HepG2 (cell line): ENCODE data around the gene KRTAP9-4. TPM values are rescaled to one million over a fixed set of nuclear protein-coding genes. Genes with fewer than 3 reads are reported as not detected.

Source experiments
- ATAC-seq: fragments of 200-7000 bp; cut with Tn5 transposase; 3 replicates; pipeline ENCODE4 v1.9.1; 2020; ENCODE audit warnings: mild to moderate bottlenecking, moderate library complexity
- BruUV-seq: library from RNA; stranded (reverse); fragments of 400-500 nt; replicated peaks from 2 replicates; lab custom pipeline; 2021; lab: Mats Ljungman, UMichigan
- CTCF ChIA-PET: fragments of 300-600 bp; formaldehyde crosslinking; extraction: SDS; loops from one replicate; lab custom pipeline; 2021; ENCODE audit warnings: low total read pairs, inconsistent platforms, low intra/inter-chr PET ratio; lab: Yijun Ruan, JAX
- POLR2A ChIA-PET: fragments of 350-600 bp; sonication (Branson Sonifier 250); formaldehyde crosslinking; loops from one replicate; lab custom pipeline; 2020; ENCODE audit warnings: antibody characterized with exemption, inconsistent platforms; lab: Yijun Ruan, JAX
- DNase-seq: peaks from one replicate; pipeline ENCODE4 v3.0.0-alpha.2; 2015; ENCODE audit warnings: low spot score
- FAIRE-seq: peaks from 3 replicates; lab custom pipeline; 2011; peaks lifted over from hg19 to GRCh38; lab: Jason Lieb, UNC
- H2AFZ ChIP-seq: one replicate; pipeline ENCODE4 v1.6.1; 2011; ENCODE audit warnings: low read length, inconsistent platforms
- H3K27ac ChIP-seq: fragments of 300-600 bp; 3 replicates; pipeline ENCODE4 v1.8.0; 2011; ENCODE audit warnings: mixed run types, mild to moderate bottlenecking, mixed read lengths, low read length, inconsistent platforms; ENCODE audit not compliant: insufficient read depth; ENCODE audit errors: extremely low read length
- H3K27me3 ChIP-seq, 2 experiments: fragments of 200-600 bp in 1 of 2; 2 replicates in 1 of 2; 3 replicates in 1 of 2; pipeline versions ENCODE4 v1.6.0 to v1.8.0; 2011; ENCODE audit warnings: low read length in 2 of 2, mild to moderate bottlenecking in 2 of 2, moderate library complexity in 2 of 2, inconsistent platforms in 1 of 2; ENCODE audit not compliant: insufficient read depth in 2 of 2, control insufficient read depth in 1 of 2
- H3K36me3 ChIP-seq, 2 experiments: fragments of 200-600 bp in 1 of 2; replicated peaks in 1 of 2; 2 replicates in 1 of 2; 3 replicates in 1 of 2; pipeline versions ENCODE4 v1.5.1 to v1.8.0; 2011; ENCODE audit warnings: low read length in 2 of 2, inconsistent platforms in 1 of 2; ENCODE audit not compliant: insufficient read depth in 2 of 2, control insufficient read depth in 1 of 2
- H3K4me1 ChIP-seq: 2 replicates; pipeline ENCODE4 v1.5.1; 2012; ENCODE audit warnings: low read length, inconsistent platforms; ENCODE audit not compliant: insufficient read depth
- H3K4me2 ChIP-seq: 2 replicates; pipeline ENCODE4 v1.6.0; 2011; ENCODE audit warnings: low read depth, low read length, inconsistent platforms
- H3K4me3 ChIP-seq, 3 experiments: fragments of 200-600 bp in 1 of 3; sonication (generic), shearing (Covaris generic) in 1 of 3; replicated peaks in 1 of 3; 2 replicates each; pipeline ENCODE4 v1.5.1; 2011 to 2016; ENCODE audit warnings: low read length in 3 of 3, inconsistent platforms in 2 of 3, low read depth in 2 of 3, mild to moderate bottlenecking in 2 of 3, control low read depth in 1 of 3, mixed read lengths in 1 of 3; ENCODE audit not compliant: insufficient read depth in 1 of 3
- H3K79me2 ChIP-seq: one replicate; pipeline ENCODE4 v1.6.1; 2011; ENCODE audit warnings: low read length, inconsistent platforms; ENCODE audit not compliant: insufficient read depth
- H3K9ac ChIP-seq: 2 replicates; pipeline ENCODE4 v1.6.0; 2011; ENCODE audit warnings: mild to moderate bottlenecking, low read depth, low read length, inconsistent platforms; ENCODE audit not compliant: insufficient read depth
- H3K9me3 ChIP-seq: 2 replicates; pipeline ENCODE4 v1.5.1; 2012; ENCODE audit warnings: mild to moderate bottlenecking, low read length
- H4K20me1 ChIP-seq: 2 replicates; pipeline ENCODE4 v1.6.0; 2011; ENCODE audit warnings: inconsistent platforms, mild to moderate bottlenecking, low read length, moderate library complexity; ENCODE audit not compliant: insufficient read depth
- ATF7-NPFF ChIP-seq: sonication (generic); formaldehyde crosslinking; IDR thresholded peaks from 2 replicates; pipeline ENCODE4 v1.8.1; 2023; ENCODE audit warnings: mild to moderate bottlenecking, low read depth, missing genetic modification reagents, moderate library complexity
- TGIF2 ChIP-seq: IDR thresholded peaks from 2 replicates; pipeline ENCODE4 v1.6.1; 2016; ENCODE audit warnings: control low read depth, missing compliant biosample characterization
- ZNF33A ChIP-seq: sonication (generic); formaldehyde crosslinking; IDR thresholded peaks from 2 replicates; pipeline ENCODE4 v1.5.1; 2020; ENCODE audit warnings: missing genetic modification reagents, mild to moderate bottlenecking, moderate library complexity, borderline replicate concordance
- ZNF33B ChIP-seq: sonication (generic); formaldehyde crosslinking; IDR thresholded peaks from 2 replicates; pipeline ENCODE4 v1.5.1; 2020; ENCODE audit warnings: mild to moderate bottlenecking, missing genetic modification reagents
- ZSCAN22 ChIP-seq: sonication (generic); formaldehyde crosslinking; IDR thresholded peaks from 2 replicates; pipeline ENCODE4 v1.4.0; 2020; ENCODE audit warnings: mild to moderate bottlenecking, missing genetic modification reagents
- WGBS: methylation state at CpG from one replicate; pipeline ENCODE4 v1.1.6; 2017; ENCODE audit warnings: low lambda C conversion rate; 5-methylcytosine and 5-hydroxymethylcytosine counted together
- in situ Hi-C: cut with HindIII; loops from 2 replicates; pipeline ENCODE4 v1.10.0; 2017; ENCODE audit warnings: low pct_unique_long_range_greater_than_20kb; ENCODE audit not compliant: extremely low pct_ligation_motif_present
- intact Hi-C: fragments of 100-400 bp; cut with micrococcal nuclease; formaldehyde crosslinking; loops from one replicate; pipeline ENCODE4 v1.10.0; 2022; ENCODE audit not compliant: unreplicated experiment
- polyA plus RNA-seq, 8 experiments: library from polyadenylated mRNA; depleted of rRNA in 3 of 8; stranded (reverse) in 7 of 8; unstranded in 1 of 8; fragments of >200 nt; fragmentation: Illumina TruSeq in 4 of 8; extraction: Trizol in 4 of 8; gene quantifications; 2 replicates each; pipeline versions ENCODE4 v1.2.1 to v1.2.3, GENCODE V29; 2011 to 2016; ENCODE audit warnings: low read depth in 4 of 8, missing spikeins in 1 of 8, mixed read lengths in 1 of 8; ENCODE audit not compliant: insufficient read depth in 1 of 8
- total RNA-seq, 5 experiments: library from RNA; depleted of rRNA; stranded (reverse); fragments of >200 nt; fragmentation: Illumina TruSeq; extraction: Trizol; gene quantifications; 2 replicates each; pipeline ENCODE4 v1.2.3, GENCODE V29; 2016; ENCODE audit warnings: low read depth in 1 of 5
- TF ChIP-seq, protein P1 (sequence below): sonication (generic); formaldehyde crosslinking; IDR thresholded peaks from 2 replicates; pipeline ENCODE4 v1.8.0; 2022; ENCODE audit warnings: missing genetic modification reagents, mild to moderate bottlenecking, inconsistent platforms, borderline replicate concordance
- TF ChIP-seq, protein P2 (sequence below): sonication (generic); formaldehyde crosslinking; conservative IDR thresholded peaks from 2 replicates; pipeline ENCODE4 v1.4.0; 2020; ENCODE audit warnings: mild to moderate bottlenecking, missing genetic modification reagents, moderate library complexity
- TF ChIP-seq, protein P3 (sequence below): sonication (generic); formaldehyde crosslinking; IDR thresholded peaks from 2 replicates; pipeline ENCODE4 v1.5.0; 2020; ENCODE audit warnings: missing genetic modification reagents

The KRTAP9-4 gene
- total and polyA plus RNA-seq, 2 of the 13 experiments (the other 11 are each of a cell fraction or from before 2014, with no cell fraction given) = not detected

DNA sequence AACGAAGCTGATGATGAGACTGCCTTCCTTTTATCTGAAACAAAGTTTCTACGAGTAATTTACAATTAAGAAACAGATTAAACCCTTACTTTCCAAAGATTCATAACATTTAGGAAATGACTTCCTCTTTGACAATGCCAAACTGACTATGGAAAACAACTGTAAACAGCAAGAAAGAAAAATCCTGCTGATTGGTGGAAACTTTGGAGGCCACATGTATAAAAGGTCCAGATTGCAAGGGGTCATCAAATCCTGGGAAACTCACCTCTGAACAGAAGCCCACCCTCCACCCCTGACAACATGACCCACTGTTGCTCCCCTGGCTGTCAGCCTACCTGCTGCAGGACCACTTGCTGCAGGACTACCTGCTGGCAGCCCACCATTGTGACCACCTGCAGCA lies 15.6 kb downstream of the KRTAP9-4 start, which contains the start of gene KRTAP9-6:
Gene KRTAP9-6, plus strand, starts transcription at position 301 of the 400 bp plus-strand sequence. Its CDS starts 0 bp downstream, at position 301.
- no peaks in the 10 kb centered on the region for H3K4me1 ChIP-seq
- intact Hi-C loops = no loop called here
- WGBS = 0% methylated on average over 2 of the region's 2 CpGs
- H3K9ac ChIP-seq = no peak within 1 kb of the TSS
- FAIRE-seq = no peak
- no peaks in the 10 kb centered on the region for H3K9me3 ChIP-seq
- no peak within 1 kb of the TSS for H3K27ac ChIP-seq
- CTCF ChIA-PET = no interaction called here
- H4K20me1 ChIP-seq = no peaks in the 10 kb centered on the region
- ATAC-seq = no peak
- in situ Hi-C loops = no loop called here
- POLR2A ChIA-PET = no interaction called here
- no peak for DNase-seq
- no peak within 1 kb of the TSS for H3K4me2 ChIP-seq
- H3K27me3 ChIP-seq = no peaks in the 10 kb centered on the region; a peak in 1 of 5 replicates
- BruUV-seq = no TSS peak
- TF ChIP-seq ZNF33B (CRISPR knock-in tag) (no peak), ZSCAN22 (CRISPR knock-in tag) (no peak), ZNF33A (no peak), ATF7-NPFF (no peak), TGIF2 (CRISPR knock-in tag) (no peak)
- TF ChIP-seq, protein P1, sequence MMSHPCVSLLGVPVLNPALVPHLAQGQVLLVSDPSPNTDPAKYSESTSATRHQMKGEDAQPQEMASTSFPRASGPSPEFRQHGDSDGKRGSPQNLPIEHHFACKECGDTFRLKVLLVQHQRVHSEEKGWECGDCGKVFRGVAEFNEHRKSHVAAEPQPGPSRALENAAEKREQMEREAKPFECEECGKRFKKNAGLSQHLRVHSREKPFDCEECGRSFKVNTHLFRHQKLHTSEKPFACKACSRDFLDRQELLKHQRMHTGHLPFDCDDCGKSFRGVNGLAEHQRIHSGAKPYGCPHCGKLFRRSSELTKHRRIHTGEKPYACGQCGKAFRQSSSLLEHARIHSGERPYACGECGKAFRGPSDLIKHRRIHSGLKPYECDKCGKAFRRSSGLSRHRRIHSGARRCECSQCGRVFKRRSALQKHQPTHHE (CRISPR knock-in tag) = no peak
- TF ChIP-seq, protein P2, sequence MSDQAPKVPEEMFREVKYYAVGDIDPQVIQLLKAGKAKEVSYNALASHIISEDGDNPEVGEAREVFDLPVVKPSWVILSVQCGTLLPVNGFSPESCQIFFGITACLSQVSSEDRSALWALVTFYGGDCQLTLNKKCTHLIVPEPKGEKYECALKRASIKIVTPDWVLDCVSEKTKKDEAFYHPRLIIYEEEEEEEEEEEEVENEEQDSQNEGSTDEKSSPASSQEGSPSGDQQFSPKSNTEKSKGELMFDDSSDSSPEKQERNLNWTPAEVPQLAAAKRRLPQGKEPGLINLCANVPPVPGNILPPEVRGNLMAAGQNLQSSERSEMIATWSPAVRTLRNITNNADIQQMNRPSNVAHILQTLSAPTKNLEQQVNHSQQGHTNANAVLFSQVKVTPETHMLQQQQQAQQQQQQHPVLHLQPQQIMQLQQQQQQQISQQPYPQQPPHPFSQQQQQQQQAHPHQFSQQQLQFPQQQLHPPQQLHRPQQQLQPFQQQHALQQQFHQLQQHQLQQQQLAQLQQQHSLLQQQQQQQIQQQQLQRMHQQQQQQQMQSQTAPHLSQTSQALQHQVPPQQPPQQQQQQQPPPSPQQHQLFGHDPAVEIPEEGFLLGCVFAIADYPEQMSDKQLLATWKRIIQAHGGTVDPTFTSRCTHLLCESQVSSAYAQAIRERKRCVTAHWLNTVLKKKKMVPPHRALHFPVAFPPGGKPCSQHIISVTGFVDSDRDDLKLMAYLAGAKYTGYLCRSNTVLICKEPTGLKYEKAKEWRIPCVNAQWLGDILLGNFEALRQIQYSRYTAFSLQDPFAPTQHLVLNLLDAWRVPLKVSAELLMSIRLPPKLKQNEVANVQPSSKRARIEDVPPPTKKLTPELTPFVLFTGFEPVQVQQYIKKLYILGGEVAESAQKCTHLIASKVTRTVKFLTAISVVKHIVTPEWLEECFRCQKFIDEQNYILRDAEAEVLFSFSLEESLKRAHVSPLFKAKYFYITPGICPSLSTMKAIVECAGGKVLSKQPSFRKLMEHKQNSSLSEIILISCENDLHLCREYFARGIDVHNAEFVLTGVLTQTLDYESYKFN (CRISPR knock-in tag) = no peak
- TF ChIP-seq, protein P3, sequence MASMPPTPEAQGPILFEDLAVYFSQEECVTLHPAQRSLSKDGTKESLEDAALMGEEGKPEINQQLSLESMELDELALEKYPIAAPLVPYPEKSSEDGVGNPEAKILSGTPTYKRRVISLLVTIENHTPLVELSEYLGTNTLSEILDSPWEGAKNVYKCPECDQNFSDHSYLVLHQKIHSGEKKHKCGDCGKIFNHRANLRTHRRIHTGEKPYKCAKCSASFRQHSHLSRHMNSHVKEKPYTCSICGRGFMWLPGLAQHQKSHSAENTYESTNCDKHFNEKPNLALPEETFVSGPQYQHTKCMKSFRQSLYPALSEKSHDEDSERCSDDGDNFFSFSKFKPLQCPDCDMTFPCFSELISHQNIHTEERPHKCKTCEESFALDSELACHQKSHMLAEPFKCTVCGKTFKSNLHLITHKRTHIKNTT (CRISPR knock-in tag) = no peak
- TF ChIP-seq, all 625 proteins: peak for 0
- H3K4me3 ChIP-seq = no peak within 1 kb of the TSS
- no peaks in the 10 kb centered on the region for H3K36me3 ChIP-seq
- no peak within 1 kb of the TSS for H2AFZ ChIP-seq
- H3K79me2 ChIP-seq = no peaks in the 10 kb centered on the region
